BE2C (cell line): Measurements from ENCODE around the gene IRF7.

Source experiments
- DNase-seq: peaks from one replicate; pipeline ENCODE4 v3.0.0-alpha.2; 2020
- H3K27me3 ChIP-seq: fragments of 250-450 bp; sonication (Bioruptor Pico); 2 replicates; pipeline ENCODE4 v1.5.1; 2020; ENCODE audit warnings: mild to moderate bottlenecking
- H3K36me3 ChIP-seq: fragments of 250-450 bp; sonication (Bioruptor Pico); 2 replicates; pipeline ENCODE4 v1.5.1; 2020; ENCODE audit warnings: mild to moderate bottlenecking
- H3K4me1 ChIP-seq: fragments of 250-450 bp; sonication (Bioruptor Pico); 2 replicates; pipeline ENCODE4 v1.5.1; 2020
- H3K4me3 ChIP-seq: 2 replicates; pipeline ENCODE4 v1.5.1; 2011; ENCODE audit warnings: low read depth, low read length
- H3K9me3 ChIP-seq: fragments of 250-450 bp; sonication (Bioruptor Pico); 2 replicates; pipeline ENCODE4 v1.5.1; 2020
- TF ChIP-seq, protein P1 (sequence below): IDR thresholded peaks from 2 replicates; pipeline ENCODE4 v1.5.1; 2012; ENCODE audit warnings: mild to moderate bottlenecking, low read depth, low read length

IRF7 gene

DNA sequence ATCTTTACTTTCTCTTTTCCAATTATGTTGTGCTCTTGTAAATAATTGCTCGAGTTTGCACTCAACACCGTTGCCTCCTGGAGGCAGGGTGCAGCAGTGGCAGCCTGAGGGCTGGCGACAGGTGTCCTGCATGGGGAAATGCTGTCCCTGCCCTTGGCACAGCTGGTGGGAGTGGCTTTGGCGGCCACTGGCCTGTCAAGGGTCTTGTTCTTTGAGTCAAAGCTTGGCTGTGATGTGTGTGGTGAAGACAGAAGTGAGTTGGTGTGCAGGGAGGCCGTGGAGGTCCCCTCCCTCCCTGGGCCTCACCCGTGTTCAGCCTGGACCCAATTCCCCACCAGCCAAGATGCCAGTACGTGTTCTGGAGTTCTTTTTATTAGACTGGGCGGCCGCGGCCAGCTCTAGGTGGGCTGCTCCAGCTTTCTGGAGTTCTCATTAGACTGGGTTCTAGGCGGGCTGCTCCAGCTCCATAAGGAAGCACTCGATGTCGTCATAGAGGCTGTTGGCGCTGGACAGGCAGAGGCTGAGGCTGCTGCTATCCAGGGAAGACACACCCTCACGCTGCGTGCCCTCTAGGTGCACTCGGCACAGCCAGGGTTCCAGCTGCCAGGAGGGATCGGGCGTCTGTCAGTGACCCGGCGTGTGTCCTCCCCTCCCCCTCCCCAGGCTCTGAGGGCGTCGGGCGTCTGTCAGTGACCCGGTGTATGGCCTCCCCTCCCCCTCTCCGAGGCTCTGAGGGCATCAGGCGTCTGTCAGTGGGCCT is 3.4 kb downstream of the IRF7 start:
- no peaks in the 10 kb centered on the region for H3K27me3 ChIP-seq
- DNase-seq = peak; percentile 56
- H3K9me3 ChIP-seq = no peaks in the 10 kb centered on the region
- H3K4me3 ChIP-seq = no peak overlapping the region
- H3K4me1 ChIP-seq = peaks cover 11% of the 10 kb centered on the region
- H3K36me3 ChIP-seq = peaks cover 20% of the 10 kb centered on the region
- TF ChIP-seq, protein P1, sequence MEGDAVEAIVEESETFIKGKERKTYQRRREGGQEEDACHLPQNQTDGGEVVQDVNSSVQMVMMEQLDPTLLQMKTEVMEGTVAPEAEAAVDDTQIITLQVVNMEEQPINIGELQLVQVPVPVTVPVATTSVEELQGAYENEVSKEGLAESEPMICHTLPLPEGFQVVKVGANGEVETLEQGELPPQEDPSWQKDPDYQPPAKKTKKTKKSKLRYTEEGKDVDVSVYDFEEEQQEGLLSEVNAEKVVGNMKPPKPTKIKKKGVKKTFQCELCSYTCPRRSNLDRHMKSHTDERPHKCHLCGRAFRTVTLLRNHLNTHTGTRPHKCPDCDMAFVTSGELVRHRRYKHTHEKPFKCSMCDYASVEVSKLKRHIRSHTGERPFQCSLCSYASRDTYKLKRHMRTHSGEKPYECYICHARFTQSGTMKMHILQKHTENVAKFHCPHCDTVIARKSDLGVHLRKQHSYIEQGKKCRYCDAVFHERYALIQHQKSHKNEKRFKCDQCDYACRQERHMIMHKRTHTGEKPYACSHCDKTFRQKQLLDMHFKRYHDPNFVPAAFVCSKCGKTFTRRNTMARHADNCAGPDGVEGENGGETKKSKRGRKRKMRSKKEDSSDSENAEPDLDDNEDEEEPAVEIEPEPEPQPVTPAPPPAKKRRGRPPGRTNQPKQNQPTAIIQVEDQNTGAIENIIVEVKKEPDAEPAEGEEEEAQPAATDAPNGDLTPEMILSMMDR = peak; percentile 19

DNA sequence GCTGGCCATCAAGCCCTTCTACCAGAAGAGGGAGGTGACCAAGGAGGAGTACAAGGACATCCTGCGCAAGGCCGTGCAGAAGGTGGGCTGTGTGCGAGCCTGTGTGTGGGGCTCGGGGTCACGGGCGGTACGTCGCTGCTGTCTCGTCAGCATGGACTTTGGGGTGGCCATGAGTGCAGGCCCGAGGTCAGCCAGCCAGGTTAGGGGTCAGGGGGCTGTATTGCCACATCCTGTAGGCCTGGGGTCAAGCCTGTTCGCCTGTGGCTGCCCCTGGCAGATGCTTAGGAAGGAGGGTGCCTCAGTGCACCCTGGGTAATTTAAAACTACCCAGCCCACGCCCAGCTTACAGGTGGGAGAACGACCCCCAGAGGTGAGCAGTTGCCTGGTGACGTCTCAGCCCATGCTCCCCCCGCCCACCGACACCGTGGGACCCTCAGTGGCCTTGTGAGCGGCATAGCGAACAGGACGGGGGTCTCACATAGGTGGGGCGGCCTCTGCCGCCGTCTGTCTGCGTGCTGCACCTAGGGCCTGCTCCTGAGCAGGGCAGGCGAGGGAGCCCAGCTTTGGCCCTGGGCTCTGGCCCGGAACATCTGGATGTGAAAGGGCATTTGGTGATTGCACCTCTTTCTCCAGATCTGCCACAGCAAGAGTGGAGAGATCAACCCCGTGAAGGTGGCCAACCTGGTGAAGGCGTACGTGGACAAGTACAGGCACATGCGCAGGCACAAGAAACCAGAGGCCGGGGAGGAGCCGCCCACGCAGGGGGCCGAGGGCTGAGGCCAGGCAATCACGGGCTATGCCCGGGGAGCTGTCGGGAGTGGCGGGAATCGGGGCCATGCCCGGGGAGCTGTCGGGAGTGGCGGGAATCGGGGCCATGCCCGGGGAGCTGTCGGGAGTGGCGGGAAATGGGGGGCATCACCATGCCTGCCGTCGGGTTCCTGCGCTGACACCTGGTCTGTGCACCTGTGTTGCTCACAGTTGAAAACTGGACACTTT is 4.5 kb downstream of the IRF7 start:
- Histone ChIP-seq H3K36me3 (peaks cover 30% of the 10 kb centered on the region), H3K4me3 (no peak overlapping the region), H3K4me1 (peaks cover 15% of the 10 kb centered on the region), H3K9me3 (no peaks in the 10 kb centered on the region), H3K27me3 (no peaks in the 10 kb centered on the region)
- DNase-seq = no peak
- TF ChIP-seq, protein P1 = no peak

DNA sequence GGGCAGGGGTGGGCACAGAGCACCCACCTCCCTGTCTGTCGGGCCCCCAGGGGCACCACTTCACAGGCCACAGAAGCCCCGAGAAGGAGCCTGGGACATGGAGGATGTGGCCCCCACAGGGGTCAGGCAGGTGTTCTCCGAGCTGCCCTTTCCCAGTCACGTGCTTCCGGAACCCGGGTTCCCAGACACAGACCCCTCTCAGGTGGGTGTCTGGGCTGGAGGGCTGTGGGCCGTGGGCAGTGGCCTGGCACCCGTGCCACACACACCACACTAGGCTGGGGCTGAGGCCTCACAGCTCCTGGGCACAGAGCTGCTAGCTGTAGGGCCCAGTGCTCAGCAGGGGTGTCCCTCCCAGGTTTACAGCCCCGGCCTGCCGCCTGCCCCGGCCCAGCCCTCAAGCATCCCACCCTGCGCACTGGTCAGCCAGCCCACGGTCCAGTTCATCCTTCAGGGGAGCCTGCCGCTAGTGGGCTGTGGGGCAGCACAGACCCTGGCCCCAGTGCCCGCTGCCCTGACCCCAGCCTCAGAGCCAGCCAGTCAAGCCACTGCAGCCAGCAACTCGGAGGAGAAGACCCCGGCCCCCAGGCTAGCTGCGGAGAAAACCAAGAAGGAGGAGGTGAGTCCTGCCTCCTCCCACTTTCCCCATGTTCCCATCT is 5.5 kb downstream of the IRF7 start:
- TF ChIP-seq, protein P1 = no peak
- Histone ChIP-seq H3K36me3 (peaks cover 38% of the 10 kb centered on the region), H3K27me3 (no peaks in the 10 kb centered on the region), H3K9me3 (no peaks in the 10 kb centered on the region), H3K4me1 (peaks cover 20% of the 10 kb centered on the region), H3K4me3 (no peak overlapping the region)
- DNase-seq = no peak

DNA sequence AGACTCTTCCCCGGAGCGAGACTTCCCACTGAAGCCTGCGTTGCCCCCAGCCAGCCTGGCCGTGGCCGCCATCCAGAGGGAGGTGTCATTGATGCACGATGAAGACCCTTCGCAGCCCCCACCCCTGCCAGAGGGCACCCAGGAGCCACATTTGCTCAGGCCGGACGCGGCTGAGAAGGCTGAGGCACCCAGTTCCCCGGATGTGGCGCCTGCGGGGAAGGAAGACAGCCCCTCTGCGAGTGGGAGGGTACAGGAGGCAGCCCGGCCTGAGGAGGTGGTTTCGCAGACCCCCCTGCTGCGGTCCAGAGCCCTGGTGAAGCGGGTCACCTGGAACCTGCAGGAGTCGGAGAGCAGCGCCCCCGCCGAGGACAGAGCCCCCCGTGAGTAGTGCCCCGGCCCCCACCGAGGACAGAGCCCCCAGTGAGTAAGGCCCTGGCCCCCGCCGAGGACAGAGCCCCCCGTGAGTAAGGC is 6.4 kb downstream of the IRF7 start:
- no peaks in the 10 kb centered on the region for H3K27me3 ChIP-seq
- H3K4me3 ChIP-seq = no peak overlapping the region
- DNase-seq = no peak
- peaks cover 20% of the 10 kb centered on the region for H3K4me1 ChIP-seq
- H3K9me3 ChIP-seq = no peaks in the 10 kb centered on the region
- peaks cover 42% of the 10 kb centered on the region for H3K36me3 ChIP-seq
- TF ChIP-seq, protein P1 = no peak

DNA sequence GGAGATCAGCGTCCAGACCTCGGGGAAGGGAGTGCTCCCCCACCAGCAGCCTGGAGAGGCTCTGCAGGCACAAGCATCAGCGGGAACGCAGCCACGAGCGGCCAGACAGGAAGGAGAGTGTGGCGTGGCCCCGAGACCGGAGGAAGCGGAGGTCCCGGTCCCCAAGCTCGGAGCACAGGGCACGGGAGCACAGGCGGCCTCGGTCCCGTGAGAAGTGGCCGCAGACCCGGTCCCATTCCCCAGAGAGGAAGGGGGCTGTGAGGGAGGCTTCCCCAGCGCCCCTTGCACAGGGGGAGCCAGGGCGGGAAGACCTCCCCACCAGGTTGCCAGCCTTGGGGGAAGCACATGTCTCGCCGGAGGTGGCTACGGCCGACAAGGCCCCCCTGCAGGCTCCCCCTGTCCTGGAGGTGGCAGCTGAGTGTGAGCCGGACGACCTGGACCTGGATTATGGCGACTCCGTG is 6.9 kb downstream of the IRF7 start:
- DNase-seq = no peak
- H3K4me1 ChIP-seq = peaks cover 20% of the 10 kb centered on the region
- H3K36me3 ChIP-seq = peaks cover 44% of the 10 kb centered on the region
- no peaks in the 10 kb centered on the region for H3K27me3 ChIP-seq
- H3K4me3 ChIP-seq = no peak overlapping the region
- TF ChIP-seq, protein P1 = no peak
- no peaks in the 10 kb centered on the region for H3K9me3 ChIP-seq
